ENCODE data around the gene SOX2. TPM values are rescaled to one million over a fixed set of nuclear protein-coding genes. Genes with fewer than 3 reads are reported as not detected.
A peak's percentile ranks its signal among the peaks of the same experiment; 100 is the strongest.

SOX2 gene
- polyA plus RNA-seq, 1 donor from 2014 or later: not detected

GRCh38 chr3:181713280-181713647 lies 1.5 kb downstream of the SOX2 start:
- peaks cover 47% of the 10 kb centered on the region for H3K27me3 Mint-ChIP-seq
- peak overlapping the region; percentile 65 to 86 (median 76) for H3K27ac Mint-ChIP-seq
- peaks cover 0 to 10% (median 6%) of the 10 kb centered on the region in 3 donors for H3K9me3 Mint-ChIP-seq
- H3K4me3 Mint-ChIP-seq: peak overlapping the region in 1 of 4 donors; percentile 23
- H3K4me1 Mint-ChIP-seq: peaks cover 6 to 11% (median 10%) of the 10 kb centered on the region in 3 donors
- H3K36me3 Mint-ChIP-seq: no peaks in the 10 kb centered on the region

GRCh38 chr3:181713676-181714612 lies 2.2 kb downstream of the SOX2 start:
- Mint-ChIP-seq H3K4me3 (peak overlapping the region in 2 of 4 donors; percentile 54 to 60), H3K27ac (peak overlapping the region; percentile 65 to 86 (median 76)), H3K4me1 (peaks cover 6 to 11% (median 10%) of the 10 kb centered on the region in 3 donors), H3K9me3 (peaks cover 0 to 10% (median 7%) of the 10 kb centered on the region in 3 donors), H3K36me3 (no peaks in the 10 kb centered on the region), H3K27me3 (peaks cover 53% of the 10 kb centered on the region)

GRCh38 chr3:181715571-181716340 lies 4.0 kb downstream of the SOX2 start:
- H3K4me1 Mint-ChIP-seq: peaks cover 0 to 6% (median 1%) of the 10 kb centered on the region in 3 donors
- H3K4me3 Mint-ChIP-seq: peak overlapping the region in 2 of 4 donors; percentile 36 to 44
- H3K36me3 Mint-ChIP-seq: no peaks in the 10 kb centered on the region
- peaks cover 62% of the 10 kb centered on the region for H3K27me3 Mint-ChIP-seq
- peaks cover 0 to 10% (median 5%) of the 10 kb centered on the region in 3 donors for H3K9me3 Mint-ChIP-seq
- H3K27ac Mint-ChIP-seq: peak overlapping the region in 1 of 3 donors; percentile 76

GRCh38 chr3:181716966-181717365 lies 5.2 kb downstream of the SOX2 start:
- peaks cover 0 to 6% (median 1%) of the 10 kb centered on the region in 3 donors for H3K4me1 Mint-ChIP-seq
- H3K36me3 Mint-ChIP-seq: no peaks in the 10 kb centered on the region
- peak overlapping the region in 1 of 3 donors; percentile 76 for H3K27ac Mint-ChIP-seq
- H3K9me3 Mint-ChIP-seq: peaks cover 0 to 10% (median 5%) of the 10 kb centered on the region in 3 donors
- peak overlapping the region in 1 of 4 donors; percentile 29 for H3K4me3 Mint-ChIP-seq
- H3K27me3 Mint-ChIP-seq: peaks cover 71% of the 10 kb centered on the region

- Mint-ChIP-seq H3K4me3 (peak overlapping the region in 1 of 4 donors; percentile 29), H3K27me3 (peaks cover 75% of the 10 kb centered on the region), H3K9me3 (peaks cover 0 to 10% (median 3%) of the 10 kb centered on the region in 3 donors), H3K36me3 (no peaks in the 10 kb centered on the region), H3K4me1 (peaks cover 0 to 4% (median 1%) of the 10 kb centered on the region in 3 donors), H3K27ac (peak overlapping the region in 2 of 3 donors; percentile 5 to 76)
These were observed 5.9 kb downstream of the SOX2 start for GRCh38 chr3:181717549-181718171.

- peaks cover 0 to 3% (median 1%) of the 10 kb centered on the region in 3 donors for H3K4me1 Mint-ChIP-seq
- H3K27ac Mint-ChIP-seq: peak overlapping the region; percentile 50 to 76 (median 73)
- no peaks in the 10 kb centered on the region for H3K36me3 Mint-ChIP-seq
- H3K27me3 Mint-ChIP-seq: peaks cover 75% of the 10 kb centered on the region
- peak overlapping the region in 1 of 4 donors; percentile 3 for H3K4me3 Mint-ChIP-seq
- peaks cover 0 to 11% (median 3%) of the 10 kb centered on the region in 3 donors for H3K9me3 Mint-ChIP-seq
These were observed 6.6 kb downstream of the SOX2 start for GRCh38 chr3:181718369-181718768.

GRCh38 chr3:181718987-181719911 lies 7.5 kb downstream of the SOX2 start:
- Mint-ChIP-seq H3K36me3 (no peaks in the 10 kb centered on the region), H3K27ac (peak overlapping the region; percentile 50 to 80 (median 76)), H3K9me3 (peaks cover 4 to 15% (median 5%) of the 10 kb centered on the region in 3 donors)

GRCh38 chr3:181719991-181720680 lies 8.4 kb downstream of the SOX2 start:
- peak overlapping the region; percentile 3 to 80 (median 76) for H3K27ac Mint-ChIP-seq
- no peaks in the 10 kb centered on the region for H3K36me3 Mint-ChIP-seq
- peaks cover 80% of the 10 kb centered on the region for H3K27me3 Mint-ChIP-seq
- H3K4me1 Mint-ChIP-seq: peaks cover 0 to 5% (median 0%) of the 10 kb centered on the region in 3 donors
- H3K9me3 Mint-ChIP-seq: peaks cover 4 to 14% (median 13%) of the 10 kb centered on the region in 3 donors
- peak overlapping the region in 1 of 4 donors; percentile 72 for H3K4me3 Mint-ChIP-seq

More at GRCh38 chr3:181718987-181719911, 7.5 kb downstream of the SOX2 start:
- H3K27me3 Mint-ChIP-seq: peaks cover 79% of the 10 kb centered on the region
- peak overlapping the region in 1 of 4 donors; percentile 3 for H3K4me3 Mint-ChIP-seq
- peaks cover under 1 to 1% (median 1%) of the 10 kb centered on the region in 3 donors for H3K4me1 Mint-ChIP-seq

- H3K4me3 Mint-ChIP-seq: peak overlapping the region in 2 of 4 donors; percentile 8 to 72
- H3K27me3 Mint-ChIP-seq: peaks cover 78% of the 10 kb centered on the region
- H3K4me1 Mint-ChIP-seq: peaks cover 0 to 6% (median 2%) of the 10 kb centered on the region in 3 donors
- peak overlapping the region in 2 of 3 donors; percentile 9 to 76 for H3K27ac Mint-ChIP-seq
- peaks cover 6 to 16% (median 12%) of the 10 kb centered on the region in 3 donors for H3K9me3 Mint-ChIP-seq
- H3K36me3 Mint-ChIP-seq: peaks cover 2% of the 10 kb centered on the region
These were observed 9.5 kb downstream of the SOX2 start for GRCh38 chr3:181721046-181721875.

GRCh38 chr3:181722156-181722555 lies 10.4 kb downstream of the SOX2 start:
- Mint-ChIP-seq H3K36me3 (peaks cover 4% of the 10 kb centered on the region), H3K27me3 (peaks cover 85% of the 10 kb centered on the region), H3K4me3 (peak overlapping the region in 1 of 4 donors; percentile 52), H3K4me1 (peaks cover 2 to 12% (median 5%) of the 10 kb centered on the region in 3 donors), H3K9me3 (peaks cover 6 to 16% (median 12%) of the 10 kb centered on the region in 3 donors), H3K27ac (peak overlapping the region in 1 of 3 donors; percentile 81)

- Mint-ChIP-seq H3K9me3 (peaks cover 6 to 16% (median 12%) of the 10 kb centered on the region in 3 donors), H3K4me3 (peak overlapping the region in 3 of 4 donors; percentile 52 to 78 (median 73)), H3K27ac (peak overlapping the region; percentile 81 to 92 (median 83)), H3K36me3 (peaks cover 5% of the 10 kb centered on the region), H3K27me3 (peaks cover 87% of the 10 kb centered on the region), H3K4me1 (peaks cover 8 to 12% (median 9%) of the 10 kb centered on the region in 3 donors)
These were observed 11.2 kb downstream of the SOX2 start for GRCh38 chr3:181722766-181723425.

Data from IgD-negative memory B cell (primary cell).